GM19438 (cell line): Measurements from ENCODE around the gene ATP1A3.

Experiments used
- ATAC-seq: cut with Tn5 transposase; IDR thresholded peaks from one replicate; pipeline ENCODE4 v1.9.1; 2021; ENCODE audit warnings: low read depth; ENCODE audit not compliant: unreplicated experiment

Gene ATP1A3

DNA sequence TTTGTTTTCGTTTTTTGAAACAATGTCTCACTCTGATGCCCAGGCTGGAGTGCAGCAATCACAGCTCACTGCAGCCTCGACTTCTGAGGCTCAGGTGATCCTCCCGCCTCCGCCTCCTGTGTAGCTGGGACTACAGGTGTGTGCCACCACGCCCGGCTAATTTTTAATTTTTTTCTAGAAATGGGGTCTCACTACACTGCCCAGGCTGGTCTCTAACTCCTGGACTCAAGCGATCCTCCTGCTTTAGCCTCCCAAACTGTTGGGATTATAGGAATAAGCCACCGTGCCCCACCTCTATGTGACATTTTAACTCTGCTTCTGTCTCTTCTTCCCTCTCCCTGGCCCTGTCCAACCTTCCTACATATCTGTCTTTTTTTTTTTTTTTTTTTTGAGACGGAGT lies 5.1 kb downstream of the ATP1A3 start:
- ATAC-seq = no peak

DNA sequence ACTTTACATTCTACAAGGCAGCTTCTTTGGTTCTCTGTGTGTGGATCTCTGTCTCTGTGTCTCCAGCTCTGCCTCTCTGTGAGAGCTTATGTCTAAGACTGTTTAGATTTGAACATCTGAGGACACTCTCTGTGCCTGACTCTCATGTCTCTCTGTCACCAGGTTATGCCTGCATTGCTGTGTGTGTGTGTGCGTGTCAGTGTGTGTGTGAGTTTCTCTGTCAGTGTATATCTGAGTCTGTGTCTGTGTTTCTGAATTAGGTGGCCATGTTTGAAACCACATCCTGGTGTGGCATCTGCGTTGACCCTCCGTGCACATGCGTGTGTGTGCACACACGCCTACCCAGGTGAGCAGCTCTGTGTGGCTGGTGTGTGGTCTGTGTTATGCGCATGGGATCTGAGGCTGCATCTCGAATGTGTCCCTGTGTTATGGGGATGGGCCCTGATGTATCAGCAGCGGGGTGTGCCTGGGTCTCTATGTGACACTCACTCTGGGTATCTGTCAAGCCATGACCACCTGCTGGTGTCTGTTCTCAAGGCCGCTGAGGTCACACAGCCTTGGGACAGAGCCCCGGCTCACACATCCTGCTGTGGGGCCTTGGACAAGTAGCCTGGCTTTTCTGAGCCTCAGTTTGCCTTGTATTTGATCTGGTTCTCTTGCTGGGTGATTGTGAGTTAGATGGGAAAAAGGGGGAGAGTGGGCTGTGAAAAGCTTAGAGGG lies 6.7 kb downstream of the ATP1A3 start:
- ATAC-seq = no peak

DNA sequence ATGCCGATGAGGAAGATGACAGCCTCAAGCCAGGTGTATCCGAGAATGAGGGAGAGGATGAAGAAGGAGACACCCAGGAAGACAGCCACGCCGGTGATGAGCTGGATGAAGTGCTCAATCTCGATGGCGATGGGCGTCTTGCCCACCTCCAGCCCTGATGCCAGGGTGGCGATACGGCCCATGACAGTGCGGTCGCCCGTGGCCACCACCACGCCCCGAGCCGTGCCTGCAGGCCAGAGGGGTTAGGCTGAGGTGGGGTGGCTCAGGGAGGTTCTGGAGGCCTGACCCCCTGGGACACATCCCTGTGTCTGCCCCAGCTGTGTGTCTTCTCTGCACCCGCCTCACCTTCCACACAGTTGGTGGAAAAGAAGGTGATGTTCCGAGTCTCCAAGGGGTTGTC lies 9.1 kb downstream of the ATP1A3 start:
- no peak for ATAC-seq

DNA sequence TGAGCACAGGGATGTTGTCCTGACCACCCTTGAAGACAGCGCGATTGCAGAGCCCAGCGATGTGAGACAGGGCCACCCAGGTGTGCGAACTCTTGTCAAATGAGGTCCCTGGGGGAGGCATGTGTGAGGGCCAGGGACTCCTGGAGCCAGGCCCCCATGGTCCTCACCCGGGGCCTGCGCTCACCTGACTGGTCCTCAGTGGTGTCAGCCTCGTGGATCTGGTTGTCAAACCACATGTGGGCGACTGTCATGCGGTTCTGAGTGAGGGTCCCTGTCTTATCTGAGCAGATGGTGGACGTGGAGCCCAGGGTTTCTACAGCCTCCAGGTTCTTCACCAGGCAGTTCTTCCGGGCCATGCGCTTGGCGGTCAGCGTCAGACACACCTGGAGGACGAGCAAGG lies 12.3 kb downstream of the ATP1A3 start:
- no peak for ATAC-seq

DNA sequence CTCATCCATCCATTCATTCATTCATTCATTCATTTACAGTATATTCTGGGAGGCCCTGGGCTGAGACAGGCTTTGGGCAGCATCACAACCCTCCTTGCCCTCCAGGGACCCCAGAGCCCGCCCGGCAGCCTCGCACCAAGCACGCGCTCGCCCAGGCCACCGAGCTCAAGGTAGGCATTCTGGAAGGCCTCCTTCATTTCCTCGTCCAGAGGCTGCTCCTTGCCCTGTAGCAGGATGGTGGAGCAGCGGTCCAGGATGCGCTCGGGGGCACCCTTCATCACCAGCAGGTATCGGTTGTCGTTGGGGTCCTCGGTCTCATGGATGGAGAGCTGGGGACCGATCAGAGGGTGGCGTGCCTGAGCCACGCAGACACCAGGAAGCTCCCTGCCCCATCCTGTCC lies 15.6 kb downstream of the ATP1A3 start:
- no peak for ATAC-seq

DNA sequence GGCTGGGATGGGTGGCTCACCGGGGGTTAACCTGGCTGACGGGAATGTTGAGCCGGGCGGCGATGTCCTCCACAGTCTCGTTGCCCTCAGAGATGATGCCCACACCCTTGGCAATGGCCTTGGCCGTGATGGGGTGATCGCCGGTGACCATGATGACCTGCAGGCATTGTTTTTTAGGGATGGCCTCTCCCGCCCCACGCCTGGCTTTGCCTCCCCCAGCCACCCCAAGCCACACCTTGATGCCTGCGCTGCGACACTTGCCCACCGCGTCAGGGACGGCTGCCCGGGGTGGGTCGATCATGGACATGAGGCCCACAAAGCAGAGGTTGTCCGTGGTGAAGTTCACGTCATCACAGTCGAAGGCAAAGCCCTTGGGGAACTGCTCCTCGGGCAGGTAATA lies 16.1 kb downstream of the ATP1A3 start:
- ATAC-seq = no peak

DNA sequence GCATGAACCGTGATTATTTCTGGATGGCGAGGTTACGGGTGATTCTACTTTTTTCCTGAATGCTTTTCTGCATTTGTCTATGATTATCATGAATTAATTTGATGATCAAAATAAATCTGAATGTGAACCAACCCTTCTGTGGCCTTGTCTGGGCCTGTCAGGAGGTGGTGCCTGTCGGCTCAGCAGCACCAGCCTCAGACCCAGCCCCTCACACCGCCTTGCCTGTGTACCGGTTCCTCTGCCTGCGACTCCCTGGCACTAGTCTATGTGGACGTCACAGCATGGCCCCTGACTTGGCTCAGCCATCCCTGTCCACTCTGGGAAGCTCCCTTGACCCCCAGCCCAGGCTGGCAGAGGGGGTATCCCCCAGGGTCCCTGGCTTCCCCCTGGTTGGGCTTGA lies 19.4 kb downstream of the ATP1A3 start:
- no peak for ATAC-seq

DNA sequence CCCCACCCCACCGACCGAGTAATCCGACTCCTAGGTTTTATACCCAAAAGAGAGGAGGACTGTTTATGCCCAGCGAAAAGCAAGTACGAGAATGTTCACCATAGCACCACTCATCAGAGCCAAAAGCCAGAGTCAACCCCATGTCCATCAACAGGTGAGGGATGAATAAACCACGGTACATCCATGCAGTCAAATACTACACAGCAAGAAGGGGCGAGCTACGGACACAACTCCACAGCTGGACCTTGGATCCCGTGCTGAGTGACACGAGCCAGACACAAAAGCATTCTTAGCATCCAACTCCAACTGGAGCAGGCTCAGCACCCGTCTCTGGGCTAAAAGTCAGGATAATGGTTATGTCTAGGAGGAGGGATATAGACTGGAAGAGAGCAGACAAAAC lies 22.7 kb downstream of the ATP1A3 start:
- ATAC-seq = no peak

DNA sequence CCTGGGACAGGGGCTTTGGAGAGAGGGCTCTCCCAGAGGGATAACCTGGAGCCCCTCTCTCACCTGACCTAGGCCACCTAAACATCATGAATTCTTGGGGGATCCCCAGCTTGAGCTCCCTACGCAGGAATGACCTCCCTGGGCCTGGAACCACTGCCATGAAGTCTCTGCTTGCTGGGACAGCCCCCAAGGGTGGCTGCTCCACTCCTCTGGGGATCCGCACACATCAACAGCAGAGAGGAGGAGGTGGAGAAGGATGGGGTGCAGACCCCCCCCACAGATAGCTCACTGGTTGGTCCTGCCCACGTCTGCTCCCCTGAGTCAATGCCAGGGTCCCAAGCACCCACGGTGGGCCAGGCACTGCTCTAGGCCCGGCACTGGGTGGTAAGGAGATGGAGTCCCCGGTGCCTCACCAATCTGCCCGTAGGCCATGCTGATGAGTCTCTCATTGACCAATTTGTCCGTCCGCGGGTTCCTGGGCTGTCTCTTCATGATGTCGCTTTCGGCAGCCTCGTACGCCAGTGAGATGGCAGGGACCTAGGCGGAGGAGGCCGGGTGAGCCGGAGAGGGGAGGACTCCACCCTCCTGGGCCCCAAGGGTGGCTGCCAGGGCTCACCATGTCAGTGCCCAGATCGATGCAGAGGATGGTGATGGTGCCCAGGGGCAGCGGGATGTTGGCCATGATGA lies 24.1 kb downstream of the ATP1A3 start:
- ATAC-seq = no peak

DNA sequence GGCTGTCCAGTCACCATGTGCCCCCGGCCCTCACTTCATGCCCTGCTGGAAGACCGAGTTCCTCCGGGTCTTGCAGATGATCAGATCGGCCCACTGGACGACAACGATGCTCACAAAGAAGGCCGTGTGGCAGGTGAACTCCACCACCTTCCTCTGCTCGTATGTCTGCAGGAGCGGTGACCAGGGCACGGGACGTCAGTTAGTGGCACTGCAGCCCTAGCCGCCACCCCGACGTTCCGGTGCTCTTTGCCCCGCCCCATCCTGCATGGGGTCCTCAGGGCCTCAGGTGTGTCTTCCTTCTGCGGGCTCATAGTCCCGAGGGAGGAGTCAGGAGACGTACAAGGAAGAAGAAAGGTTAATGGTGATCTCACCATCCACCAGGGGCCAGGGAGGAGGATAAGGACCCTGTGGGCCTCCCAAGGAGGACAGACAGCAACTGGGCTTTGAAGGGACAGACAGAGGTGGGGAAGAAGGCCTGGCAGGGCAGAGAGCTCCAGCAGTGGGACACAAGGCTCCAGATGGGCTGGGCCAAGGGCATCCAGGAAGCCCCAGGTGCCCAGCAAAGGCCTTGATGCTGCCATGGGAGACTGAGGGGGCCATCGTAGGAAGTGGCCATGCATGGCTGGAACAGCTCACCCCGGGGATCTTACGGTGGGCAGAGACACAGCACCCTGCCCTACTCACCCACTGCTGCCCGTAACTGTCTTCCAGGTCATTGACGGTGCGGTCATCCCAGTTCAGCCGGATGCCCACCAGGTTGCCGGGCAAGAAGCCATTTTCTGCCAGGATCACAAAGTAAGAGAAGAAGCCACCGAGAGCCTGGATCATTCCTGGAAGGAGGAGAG lies 25.1 kb downstream of the ATP1A3 start:
- no peak for ATAC-seq

DNA sequence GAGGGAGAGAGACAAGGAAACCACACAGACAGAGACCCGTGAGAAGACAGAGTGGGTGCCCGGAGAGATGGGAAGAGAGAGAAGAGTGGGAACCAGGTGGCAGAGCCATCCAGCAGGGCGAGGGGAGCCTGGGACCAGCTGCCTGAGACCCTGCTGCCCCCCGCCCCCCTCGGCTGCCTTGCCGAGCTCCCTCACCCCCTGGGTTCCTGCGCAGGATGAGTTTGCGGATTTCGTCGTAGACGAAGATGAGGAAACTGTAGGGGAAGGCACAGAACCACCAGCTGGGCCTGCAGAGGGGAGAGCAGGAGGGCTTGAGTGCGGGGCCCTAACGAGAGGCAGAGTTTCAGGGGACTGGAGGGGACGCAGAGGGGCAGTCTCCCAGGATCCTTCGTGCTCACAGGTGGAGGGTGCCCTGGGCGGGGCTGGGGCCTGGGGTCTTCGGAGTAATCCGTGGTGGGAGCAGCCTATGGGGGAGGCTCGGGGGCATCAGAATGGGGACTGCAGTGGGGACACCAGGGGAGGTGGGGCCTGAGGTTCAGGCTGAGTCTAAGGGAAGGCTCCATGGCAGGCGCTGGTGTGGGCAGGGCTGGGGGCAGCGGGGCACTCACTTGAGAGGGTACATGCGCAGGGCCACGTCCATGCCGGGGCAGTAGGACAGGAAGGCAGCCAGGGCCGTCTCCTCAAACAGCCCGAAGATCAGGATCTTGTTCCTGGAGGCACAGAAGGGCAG lies 26.8 kb downstream of the ATP1A3 start:
- no peak for ATAC-seq

DNA sequence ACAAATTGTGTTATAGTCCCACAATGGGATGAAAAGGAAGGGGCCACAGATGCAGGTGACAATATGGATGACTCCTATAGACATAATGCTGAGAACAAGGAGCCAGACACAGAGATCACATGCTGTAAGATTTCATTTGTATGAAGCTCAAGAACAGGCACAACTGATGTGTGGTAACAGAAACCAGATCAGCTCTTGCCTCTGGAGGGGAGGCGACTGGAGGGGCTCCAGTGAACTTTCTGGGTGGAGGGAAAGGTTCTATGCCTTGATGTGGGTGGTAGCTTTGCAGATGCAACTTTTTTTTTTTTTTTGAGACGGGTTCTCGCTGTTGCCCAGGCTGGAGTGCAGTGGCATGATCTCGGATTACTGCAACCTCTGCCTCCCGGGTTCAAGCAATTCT lies 28.9 kb downstream of the ATP1A3 start:
- no peak for ATAC-seq

DNA sequence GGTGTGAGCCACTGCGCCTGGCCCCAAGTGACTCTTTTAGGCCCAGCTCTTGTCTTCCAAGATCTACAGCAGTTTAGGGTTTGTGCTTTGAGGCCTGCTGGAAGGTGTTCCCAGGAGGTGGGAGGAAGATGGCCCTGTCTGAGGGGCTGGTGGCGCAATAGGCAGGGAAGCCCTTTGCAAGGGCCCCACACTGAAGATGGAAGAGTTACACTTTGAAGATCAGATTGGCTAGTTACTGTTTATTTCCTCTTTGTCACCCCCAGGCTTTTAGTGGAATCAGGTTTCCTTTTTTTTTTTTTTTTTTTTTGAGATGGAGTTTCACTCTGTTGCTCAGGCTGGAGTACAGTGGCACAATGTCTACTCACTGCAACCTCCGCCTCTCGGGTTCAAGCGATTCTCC lies 33.1 kb downstream of the ATP1A3 start:
- ATAC-seq = no peak

DNA sequence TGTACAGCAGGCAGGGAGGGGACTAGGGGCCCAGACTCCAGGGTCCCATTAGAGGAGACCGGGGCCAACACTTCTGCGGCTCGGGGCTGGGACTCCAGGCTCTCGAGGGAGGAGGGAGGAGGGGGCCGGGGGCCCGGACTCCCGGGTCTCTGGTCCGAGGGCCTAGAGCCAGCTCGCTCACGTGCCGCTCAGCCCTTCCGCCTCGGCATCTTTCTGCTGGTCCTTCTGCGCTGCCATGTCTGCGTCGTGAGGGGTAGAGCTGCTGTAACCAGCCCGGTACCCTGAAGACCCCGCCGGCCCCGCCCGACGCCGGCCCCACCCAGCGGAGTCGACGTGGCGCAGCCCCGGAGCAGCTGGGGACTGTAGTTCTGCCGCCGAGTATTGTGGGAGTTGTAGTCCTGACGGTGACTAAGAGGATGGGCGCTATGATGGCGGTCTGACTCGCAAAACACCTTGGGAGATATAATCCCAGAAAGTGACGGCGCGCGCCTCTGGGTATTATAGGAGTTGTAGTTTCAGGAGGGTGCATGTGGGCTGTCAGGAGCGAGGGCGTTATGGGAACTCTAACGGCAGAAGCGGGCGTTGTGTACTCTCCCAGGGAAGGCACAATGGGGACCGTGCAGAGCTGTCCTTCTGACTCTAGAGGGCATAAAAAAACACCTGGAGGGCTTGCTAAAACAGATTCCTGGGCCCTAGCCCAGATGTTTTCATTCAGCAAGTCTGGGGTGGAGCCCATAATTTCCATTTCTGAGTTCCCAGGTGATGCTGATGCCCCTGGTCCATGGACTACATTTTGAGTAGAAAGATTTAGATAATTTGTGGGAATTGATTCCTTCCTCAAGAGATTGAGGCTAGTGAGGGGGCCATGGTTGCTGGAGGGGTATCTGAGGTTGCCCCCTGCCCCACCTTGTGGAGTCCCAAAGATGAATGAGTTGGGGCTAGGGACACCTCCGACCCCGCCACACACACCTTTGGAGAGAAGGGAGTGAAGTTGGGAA lies 34.7 kb downstream of the ATP1A3 start, which contains the start of gene RABAC1:
Gene RABAC1, minus strand, starts transcription at position 266 of the 998 bp plus-strand sequence. Its CDS starts 29 bp downstream, at position 237.
- ATAC-seq = peak; percentile 83

DNA sequence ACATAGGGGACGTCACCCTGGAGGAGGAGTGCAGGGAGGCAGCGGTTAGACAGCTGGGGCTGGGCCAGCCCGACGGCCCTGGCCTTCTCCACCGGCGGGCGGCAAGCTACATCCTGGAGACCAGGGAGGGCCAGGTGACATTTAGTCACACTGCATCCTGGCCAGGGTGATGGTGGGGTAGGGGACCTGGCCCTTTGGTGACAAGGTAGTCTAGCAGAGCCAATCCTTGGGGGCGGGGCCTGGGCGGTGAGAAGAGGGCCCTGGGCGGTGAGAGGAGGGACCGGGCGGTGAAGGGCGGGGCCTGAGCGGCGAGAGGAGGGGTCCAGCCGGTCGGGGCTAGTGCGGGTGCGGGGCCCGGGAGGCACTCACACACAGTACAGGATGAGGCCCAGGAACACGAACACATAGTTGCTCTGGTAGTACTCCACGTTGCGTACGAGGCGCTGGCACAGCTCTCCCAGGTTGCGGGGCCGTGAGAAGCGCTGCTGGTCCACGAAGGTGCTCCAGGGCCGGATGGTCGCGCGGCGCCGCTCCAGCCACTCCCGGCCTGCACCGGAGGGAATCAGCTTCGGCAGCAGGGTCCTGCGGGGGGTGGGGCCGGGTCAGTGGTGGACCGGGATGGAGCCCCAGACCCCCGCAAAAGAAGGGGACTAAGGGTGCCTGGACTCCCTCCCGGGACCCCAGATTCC lies 35.5 kb downstream of the ATP1A3 start:
- peak; percentile 49 for ATAC-seq

DNA sequence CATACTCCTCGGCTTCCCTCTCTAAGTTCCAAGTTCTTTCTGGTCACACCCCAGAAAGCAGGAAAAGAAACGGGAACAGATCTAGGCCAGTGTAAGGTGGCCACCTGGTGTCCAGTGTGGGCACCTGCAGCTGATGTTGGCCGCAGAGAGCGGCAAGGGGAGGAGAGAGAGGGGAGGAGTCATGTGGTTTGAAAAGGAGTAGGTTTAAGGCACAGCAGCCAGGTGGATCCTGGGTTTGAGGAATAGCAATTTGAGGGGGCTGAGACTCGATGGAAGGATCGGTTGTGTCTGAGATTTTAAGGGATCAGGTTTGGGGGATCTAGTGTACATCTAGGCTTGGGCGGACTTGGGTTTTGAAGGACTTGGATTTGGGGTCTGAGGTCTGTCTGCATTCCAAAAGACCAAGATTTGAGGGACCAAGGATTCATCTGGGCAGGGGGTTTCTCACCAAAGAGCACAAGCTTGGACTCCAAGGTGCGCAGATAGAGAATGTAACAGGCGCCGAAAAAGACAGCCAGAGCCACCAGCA lies 36.1 kb downstream of the ATP1A3 start:
- no peak for ATAC-seq

DNA sequence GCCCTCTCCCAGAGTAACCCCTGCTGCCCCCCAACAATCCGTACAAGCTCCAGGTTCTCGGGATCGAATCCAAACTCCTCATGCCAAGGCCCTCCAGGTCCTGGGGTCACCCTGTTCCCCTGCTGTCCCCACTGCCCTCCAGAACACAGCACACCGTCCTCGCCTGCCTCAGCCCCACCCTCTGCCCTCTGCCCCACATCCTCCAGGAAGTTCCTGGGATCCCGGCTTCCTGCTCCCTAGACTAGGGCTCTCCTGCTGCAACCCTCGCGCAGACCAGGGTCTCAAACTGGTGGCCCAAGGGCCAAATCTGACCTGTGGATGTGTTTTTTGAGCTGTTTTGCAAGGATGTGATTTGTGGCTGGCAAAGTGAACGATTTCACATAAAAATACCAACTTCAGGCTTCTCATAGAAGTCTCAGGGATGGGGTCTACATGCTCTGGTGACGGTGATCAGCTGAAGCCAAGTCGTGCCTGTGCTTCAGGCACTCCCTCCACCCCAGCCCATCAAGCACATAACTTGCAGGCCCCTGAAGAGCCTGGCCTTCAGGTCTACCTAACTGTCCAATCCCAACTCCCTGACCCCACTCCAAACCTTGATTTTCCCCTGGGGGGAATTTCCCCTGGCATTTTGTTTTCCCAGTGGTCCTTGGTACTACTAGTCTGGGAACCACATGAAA lies 36.7 kb downstream of the ATP1A3 start:
- ATAC-seq = no peak

DNA sequence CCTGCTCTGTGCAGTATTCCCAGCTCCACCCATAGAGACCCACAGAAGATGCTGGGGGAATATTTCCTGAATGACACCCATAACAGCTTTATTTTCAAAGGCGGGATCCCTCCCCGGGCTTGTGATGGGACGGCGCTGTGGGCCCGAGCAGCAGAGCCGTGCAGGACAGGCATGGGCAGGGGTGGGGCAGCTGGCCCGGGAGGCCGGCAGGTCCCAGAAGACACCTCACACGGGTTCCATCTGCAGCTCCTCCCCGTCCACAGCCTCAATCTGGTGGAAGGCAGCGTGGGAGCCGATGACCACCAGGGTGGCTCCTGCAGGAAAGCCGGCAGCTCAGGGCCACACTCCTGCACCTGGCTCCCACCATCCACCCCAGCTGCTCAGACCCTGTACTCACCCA lies 37.4 kb downstream of the ATP1A3 start:
- no peak for ATAC-seq
